Astrocyte (in vitro differentiated cells and primary cell): ENCODE data around the gene CNTN5.

ENCODE experiments used
- CTCF ChIP-seq: IDR thresholded peaks from 2 replicates; pipeline ENCODE4 v1.5.1; 2011; ENCODE audit warnings: low read depth, mild to moderate bottlenecking, inconsistent platforms, low read length, moderate library complexity; ENCODE audit not compliant: insufficient read depth
- EZH2 ChIP-seq: IDR thresholded peaks from 2 replicates; pipeline ENCODE4 v1.6.1; 2012; ENCODE audit warnings: mild to moderate bottlenecking, low read length, inconsistent platforms; ENCODE audit not compliant: insufficient read depth

- TF ChIP-seq CTCF = no peak
- TF ChIP-seq EZH2 = no peak
Measured at GRCh38 chr11:99063331-99063730, 42.6 kb downstream of the CNTN5 start.
